Epidermal melanocyte (primary cell): ENCODE measurements around the gene SLC16A6.
"Not testable (repeated sequence)": the region's sequence is repeated elsewhere in the genome, so short reads cannot be mapped to it uniquely, and the experiment has no call there.

Experiments used
- DNase-seq: peaks from one replicate; pipeline ENCODE4 v3.0.0; 2011; ENCODE audit warnings: low spot score; ENCODE audit not compliant: insufficient read length

Gene SLC16A6

DNA sequence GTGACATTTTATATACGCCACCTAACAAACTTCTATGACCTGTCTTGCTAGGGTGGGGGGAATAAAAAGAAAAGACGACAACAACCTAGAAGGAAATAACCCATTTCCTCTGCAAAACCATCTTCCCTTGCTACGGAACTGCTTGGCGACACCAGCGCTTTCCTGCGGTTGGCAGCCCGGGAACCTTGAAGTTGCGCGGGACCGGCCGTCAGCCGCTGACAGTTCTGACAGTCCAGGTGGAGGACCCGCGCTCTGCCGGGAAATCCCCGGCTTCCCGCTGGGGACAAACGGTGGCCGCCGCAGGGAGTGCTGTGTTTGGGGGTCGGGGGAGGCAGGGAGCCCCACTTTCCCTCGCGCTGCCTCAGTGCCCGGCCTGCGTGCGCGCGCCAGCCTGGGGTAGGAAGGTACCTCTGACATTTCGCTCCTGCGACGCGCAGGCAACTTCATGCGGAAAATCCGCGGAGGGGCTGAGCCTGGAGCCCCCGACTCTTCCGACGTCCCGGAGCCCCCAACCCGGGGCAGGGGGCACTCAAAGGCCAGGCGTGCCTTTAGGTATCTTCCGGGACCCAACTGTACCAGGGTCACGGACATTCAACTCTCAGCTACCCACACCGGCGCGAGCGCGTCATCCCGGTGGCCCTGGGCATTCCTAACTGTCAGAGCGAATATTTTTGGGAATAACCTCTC, 516 bp downstream of the SLC16A6 start:
- DNase-seq = no peak

- no peak for DNase-seq
These were observed 1.0 kb downstream of the SLC16A6 start for GRCh38 chr17:68289936-68290267.

DNA sequence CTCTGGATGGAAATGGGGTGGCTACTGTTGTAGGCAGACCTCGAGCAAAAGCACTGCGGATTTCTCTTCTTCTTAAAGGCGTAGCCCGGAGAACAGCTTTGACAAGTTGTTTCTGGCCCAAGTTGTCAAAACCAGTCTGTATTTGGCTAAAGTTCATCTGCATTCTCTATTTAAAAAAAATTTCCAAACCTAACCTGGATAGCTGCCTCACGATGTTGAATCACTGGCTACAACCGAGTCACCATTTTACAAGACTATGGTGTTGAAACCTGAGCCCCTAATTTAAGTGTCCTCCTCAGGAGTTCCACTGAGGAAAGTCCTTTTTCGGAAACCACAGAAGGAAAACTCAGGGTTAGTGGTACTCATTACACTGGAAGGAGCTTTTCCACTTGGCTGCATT, 1.5 kb downstream of the SLC16A6 start:
- DNase-seq = no peak

GRCh38 chr17:68288804-68289203, 2.1 kb downstream of the SLC16A6 start:
- no peak for DNase-seq

GRCh38 chr17:68288375-68288774, 2.6 kb downstream of the SLC16A6 start:
- no peak for DNase-seq

DNA sequence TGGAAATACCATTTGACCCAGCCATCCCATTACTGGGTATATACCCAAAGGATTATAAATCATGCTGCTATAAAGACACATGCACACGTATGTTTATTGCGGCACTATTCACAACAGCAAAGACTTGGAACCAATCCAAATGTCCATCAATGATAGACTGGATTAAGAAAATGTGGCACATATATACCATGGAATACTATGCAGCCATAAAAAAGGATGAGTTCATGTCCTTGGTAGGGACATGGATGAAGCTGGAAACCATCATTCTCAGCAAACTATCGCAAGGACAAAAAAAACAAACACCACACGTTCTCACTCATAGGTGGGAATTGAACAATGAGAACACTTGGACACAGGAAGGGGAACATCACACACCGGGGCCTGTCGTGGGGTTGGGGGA, 9.0 kb downstream of the SLC16A6 start:
- DNase-seq = not testable (repeated sequence)

- DNase-seq = no peak
These were observed 13.1 kb downstream of the SLC16A6 start for GRCh38 chr17:68277807-68278206.

DNA sequence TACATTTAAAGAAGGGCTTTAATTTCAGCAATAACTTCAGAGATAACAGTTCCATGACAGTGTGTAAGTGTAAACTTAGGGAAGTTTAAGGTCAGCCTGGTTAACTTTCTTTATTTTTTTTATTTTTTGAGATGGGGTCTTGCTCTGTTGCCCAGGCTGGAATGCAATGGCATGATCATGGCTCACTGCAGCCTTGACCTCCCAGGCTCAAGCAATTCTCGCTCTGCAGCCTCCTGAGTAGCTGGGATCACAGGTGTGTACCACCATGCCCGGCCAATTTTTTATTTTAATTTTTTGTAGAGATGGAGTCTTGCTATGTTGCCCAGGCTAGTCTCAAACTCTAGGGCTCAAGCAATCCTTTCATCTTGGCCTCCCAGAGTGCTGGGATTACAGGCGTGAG, 14.6 kb downstream of the SLC16A6 start:
- DNase-seq = not testable (repeated sequence)

- DNase-seq = no peak
These were observed 17.2 kb downstream of the SLC16A6 start for GRCh38 chr17:68273722-68274121.

DNA sequence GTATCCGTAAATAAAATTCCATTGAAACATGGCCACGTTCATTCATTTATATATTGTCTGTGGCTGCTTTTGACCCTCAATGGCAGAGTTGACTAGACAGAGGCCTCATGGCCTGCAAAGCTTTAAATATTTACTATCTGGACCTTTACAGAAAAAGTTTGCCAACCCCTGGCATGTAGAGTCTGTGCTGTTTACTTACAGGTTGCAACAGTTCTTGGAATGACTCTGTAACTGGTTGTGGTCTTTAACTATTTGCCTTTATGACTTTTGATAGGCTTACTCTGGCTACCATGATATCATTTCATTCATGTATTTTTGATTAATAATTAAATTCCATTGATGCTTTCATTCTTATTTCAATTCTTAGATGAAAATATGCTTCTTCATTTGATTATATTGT, 25.1 kb downstream of the SLC16A6 start:
- DNase-seq = not testable (repeated sequence)

GRCh38 chr17:68263101-68263681, 27.7 kb downstream of the SLC16A6 start:
- DNase-seq = not testable (repeated sequence)

DNA sequence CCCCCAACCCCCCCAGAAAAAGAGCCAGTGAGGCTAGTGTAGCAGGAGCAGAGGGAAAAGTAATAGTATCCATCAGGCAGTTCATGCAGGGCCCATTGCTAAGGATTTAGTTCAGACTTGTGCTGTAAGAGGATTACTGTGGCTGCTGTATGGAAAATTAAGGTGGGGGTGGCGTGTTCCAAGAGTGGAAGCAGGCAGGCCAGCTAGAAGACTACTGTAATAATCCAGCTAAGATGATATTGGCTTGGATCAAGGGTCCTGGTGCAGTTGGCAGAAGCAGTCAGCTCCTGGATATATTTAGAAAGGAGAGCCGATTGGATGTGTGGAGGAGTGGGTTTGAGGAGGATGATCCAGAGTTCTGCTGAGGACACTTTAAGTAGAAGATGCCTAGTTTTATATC, 28.5 kb downstream of the SLC16A6 start:
- DNase-seq = not testable (repeated sequence)

DNA sequence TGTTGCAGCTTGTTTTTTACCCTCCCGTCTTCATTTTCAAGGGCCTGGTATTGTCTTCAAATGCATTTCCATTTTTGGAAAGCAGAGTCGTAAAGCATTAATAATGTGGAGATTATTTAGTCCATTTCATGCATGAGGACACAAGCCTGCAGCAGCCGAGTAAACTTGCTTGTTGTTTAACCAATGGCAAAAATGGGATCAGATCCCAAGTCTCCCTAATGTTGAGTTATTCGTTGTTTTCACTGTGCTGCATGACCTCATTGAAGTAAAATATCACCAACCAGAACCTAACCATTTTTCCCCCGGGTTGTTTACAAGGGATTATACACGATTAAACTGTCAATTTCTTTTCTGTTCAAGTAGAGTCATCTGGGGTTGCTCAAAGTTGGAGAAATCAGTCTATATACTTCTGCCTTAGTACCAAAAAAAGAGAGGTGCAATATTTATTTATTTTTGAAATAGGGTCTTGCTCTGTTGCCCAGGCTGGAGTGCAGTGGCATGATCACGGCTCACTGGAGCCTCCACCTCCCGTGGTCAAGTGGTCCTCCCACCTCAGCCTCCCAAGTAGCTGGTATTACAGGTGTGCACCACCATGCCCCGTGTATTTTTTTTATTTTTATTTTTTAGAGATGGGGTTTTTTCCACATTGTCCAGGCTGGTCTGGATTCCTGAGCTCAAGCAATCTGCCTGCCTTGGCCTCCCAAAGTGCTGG, 30.7 kb downstream of the SLC16A6 start:
- no peak for DNase-seq

- not testable (repeated sequence) for DNase-seq
These were observed 31.3 kb downstream of the SLC16A6 start for GRCh38 chr17:68259648-68259951.

GRCh38 chr17:68258890-68259647, 31.9 kb downstream of the SLC16A6 start:
- DNase-seq = not testable (repeated sequence)

- no peak for DNase-seq
These were observed 33.0 kb downstream of the SLC16A6 start for GRCh38 chr17:68257934-68258333.

GRCh38 chr17:68256701-68257100, 34.2 kb downstream of the SLC16A6 start:
- not testable (repeated sequence) for DNase-seq

DNA sequence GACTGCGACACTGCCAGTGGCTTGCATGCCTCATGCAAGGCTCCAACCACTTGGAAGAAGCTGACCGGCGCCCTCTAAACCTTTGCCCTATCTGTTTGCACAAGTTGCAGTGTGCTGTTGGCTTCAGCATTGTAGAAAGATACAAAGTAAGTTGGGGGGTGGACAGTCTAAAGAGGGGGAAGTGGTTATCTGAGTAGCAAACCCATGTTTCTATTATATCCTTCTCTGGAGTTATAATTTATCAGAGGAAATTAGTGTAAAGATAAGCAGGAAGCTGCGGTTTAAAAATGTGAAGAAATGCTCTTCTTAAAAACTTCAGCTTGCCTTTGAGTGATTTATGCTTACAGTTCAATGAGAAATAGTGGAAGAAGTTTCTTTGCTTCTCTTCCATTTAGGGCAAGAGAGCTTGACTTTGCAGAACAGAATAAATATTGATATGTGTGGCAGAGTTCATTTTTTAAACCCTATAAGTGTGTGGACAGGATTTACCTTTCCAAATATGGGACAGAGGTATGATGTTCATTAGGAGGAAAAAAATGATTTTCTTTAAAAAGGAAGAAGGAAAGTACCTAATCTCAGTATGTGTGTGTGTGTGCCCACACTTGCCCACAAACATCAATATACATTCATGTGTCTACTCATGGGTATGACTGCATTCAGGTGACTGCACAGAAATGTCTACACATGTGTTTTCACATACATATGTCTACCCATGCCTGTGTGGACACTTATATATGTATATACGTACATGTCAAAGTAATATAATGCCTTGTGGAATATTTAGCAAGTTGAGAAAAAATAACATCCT, 35.0 kb downstream of the SLC16A6 start:
- DNase-seq = no peak

DNA sequence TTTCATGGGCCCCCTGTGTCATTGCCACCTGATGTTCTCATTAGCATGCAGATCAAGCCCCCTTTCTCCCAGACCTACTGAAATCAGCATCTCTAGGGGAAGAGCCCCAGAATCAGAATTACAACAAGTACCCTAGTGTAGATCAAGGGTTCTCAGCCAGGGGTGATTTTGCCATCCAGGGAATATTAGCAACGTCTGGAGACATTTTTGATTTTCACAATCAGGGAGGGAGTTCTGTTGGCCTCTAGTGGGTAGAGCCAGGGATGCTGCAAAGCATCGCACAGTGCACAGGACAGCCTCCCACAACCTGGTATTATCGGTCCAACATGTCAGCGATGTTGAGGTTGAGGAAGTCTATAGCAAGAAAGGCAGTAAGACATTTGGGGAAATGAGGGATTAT, 35.8 kb downstream of the SLC16A6 start:
- DNase-seq = no peak

DNA sequence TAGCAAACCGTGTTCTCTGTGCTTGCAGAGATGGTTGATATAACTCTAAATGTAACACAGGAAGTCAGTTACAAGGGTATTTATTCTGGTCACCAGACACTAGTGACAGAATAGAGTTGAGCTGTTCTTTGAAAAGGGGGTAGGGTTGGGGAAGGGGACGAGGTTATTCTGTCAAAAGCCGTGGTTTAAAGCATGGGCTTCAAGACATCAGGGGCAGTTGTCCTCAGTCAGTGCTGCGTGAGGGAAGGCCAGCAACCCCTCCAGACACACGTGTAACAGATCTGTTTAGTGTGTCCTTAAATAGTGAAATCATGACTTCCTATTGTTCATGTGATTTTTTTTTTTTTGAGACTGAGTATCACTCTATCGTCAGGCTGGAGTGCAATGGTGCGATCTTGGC, 37.5 kb downstream of the SLC16A6 start:
- not testable (repeated sequence) for DNase-seq

DNA sequence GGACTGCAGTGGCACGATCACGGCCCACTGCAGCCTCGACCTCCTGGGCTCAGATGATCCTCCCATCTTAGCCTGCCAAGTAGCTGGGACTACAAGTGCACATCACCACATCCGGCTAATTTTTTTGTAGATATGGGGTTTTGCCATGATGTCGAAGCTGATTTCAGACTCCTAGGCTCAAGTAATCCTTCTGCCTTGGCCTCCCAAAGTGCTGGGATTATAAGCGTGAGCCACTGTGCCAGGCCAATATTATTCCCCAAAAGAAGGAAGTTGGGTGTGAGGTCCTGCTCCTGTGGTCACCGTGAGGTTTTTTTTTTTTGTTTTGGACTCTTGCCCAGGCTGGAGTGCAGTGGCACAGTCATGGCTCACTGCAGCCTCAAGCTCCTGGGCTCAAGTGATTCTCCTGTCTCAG, 41.6 kb downstream of the SLC16A6 start:
- DNase-seq = no peak
